Measurements from ENCODE around the gene FMO2. TPM values are rescaled to one million over a fixed set of nuclear protein-coding genes. Genes with fewer than 3 reads are reported as not detected.

Gene FMO2
- total RNA-seq, 1 donor, result 2.9 TPM

DNA sequence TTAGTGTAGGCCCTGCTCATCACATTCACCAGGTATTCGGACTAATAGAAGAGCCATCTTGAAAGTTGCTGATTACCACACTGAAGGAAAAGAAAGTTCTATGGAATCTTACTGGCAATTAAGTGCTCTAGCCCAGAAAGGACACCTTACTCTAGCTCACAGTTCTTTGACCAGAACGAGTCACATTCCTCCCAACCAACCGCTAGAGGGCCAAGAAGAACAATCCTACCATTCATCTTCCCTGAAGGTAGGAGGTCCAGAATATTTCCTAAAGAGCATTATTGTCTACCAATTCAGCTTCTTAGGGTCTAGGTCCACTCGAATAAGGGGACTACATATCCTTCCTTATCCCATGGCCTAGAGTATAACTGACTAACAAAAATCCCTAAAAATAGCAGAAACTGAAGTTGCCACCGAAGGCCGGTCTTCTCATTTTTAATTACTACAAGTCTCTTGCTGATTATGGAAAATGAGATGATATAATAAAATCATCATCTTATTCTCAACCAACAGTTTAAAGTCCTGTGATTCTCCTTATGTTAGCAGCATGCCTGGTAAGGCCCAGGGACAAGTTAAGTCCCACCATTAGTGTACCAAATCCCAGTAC is 60.5 kb downstream of the FMO2 start:
- no peaks in the 10 kb centered on the region for H3K4me1 ChIP-seq (ENCODE audit: insufficient read depth, low read length)
- TF ChIP-seq, protein P1, sequence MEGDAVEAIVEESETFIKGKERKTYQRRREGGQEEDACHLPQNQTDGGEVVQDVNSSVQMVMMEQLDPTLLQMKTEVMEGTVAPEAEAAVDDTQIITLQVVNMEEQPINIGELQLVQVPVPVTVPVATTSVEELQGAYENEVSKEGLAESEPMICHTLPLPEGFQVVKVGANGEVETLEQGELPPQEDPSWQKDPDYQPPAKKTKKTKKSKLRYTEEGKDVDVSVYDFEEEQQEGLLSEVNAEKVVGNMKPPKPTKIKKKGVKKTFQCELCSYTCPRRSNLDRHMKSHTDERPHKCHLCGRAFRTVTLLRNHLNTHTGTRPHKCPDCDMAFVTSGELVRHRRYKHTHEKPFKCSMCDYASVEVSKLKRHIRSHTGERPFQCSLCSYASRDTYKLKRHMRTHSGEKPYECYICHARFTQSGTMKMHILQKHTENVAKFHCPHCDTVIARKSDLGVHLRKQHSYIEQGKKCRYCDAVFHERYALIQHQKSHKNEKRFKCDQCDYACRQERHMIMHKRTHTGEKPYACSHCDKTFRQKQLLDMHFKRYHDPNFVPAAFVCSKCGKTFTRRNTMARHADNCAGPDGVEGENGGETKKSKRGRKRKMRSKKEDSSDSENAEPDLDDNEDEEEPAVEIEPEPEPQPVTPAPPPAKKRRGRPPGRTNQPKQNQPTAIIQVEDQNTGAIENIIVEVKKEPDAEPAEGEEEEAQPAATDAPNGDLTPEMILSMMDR (IDR thresholded peaks at IDR 0.05; ENCODE audit: extremely low read depth, low read depth, low read length), result peak; percentile 81
- DNase-seq (ENCODE audit: insufficient read length, low spot score, missing footprints), result no peak
- H3K4me3 ChIP-seq (ENCODE audit: insufficient read depth, low read length), result no peak overlapping the region
- H4K20me1 ChIP-seq (ENCODE audit: insufficient read depth, low read length), result no peaks in the 10 kb centered on the region
- no peak overlapping the region for H3K4me2 ChIP-seq (ENCODE audit: insufficient read depth, low read length)
- no peaks in the 10 kb centered on the region for H3K36me3 ChIP-seq (ENCODE audit: insufficient read depth, low read length)
- H3K9me3 ChIP-seq (ENCODE audit: low read depth, low read length), result no peaks in the 10 kb centered on the region
- H3K79me2 ChIP-seq (ENCODE audit: insufficient read depth, low read length), result no peaks in the 10 kb centered on the region
- H2AFZ ChIP-seq (ENCODE audit: low read length), result no peak overlapping the region
- no peaks in the 10 kb centered on the region for H3K27me3 ChIP-seq (ENCODE audit: insufficient read depth, low read length)
- H3K27ac ChIP-seq (ENCODE audit: low read depth, low read length), result no peak overlapping the region

DNA sequence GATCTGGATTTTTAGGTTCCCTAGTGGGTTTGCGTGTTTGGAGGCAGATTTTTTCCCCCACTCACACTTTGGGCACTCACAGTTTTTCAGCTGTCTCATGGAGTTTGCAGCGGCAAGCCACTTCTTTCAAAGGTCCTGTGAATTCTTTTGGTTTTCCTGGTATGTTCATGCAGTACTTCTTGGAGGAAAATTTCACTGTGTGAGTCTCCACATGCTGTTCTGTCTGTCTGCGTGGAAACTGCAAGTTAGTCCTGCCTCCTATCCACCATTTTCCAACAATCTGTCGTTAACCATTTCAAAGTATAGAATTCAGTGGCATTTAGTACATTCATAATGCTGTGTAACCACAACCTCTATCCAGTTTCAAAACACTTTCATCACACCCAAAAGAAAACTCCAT is 62.4 kb downstream of the FMO2 start:
- DNase-seq (ENCODE audit: insufficient read length, low spot score, missing footprints), result no peak
- H3K4me3 ChIP-seq (ENCODE audit: insufficient read depth, low read length), result no peak overlapping the region
- no peaks in the 10 kb centered on the region for H3K79me2 ChIP-seq (ENCODE audit: insufficient read depth, low read length)
- H4K20me1 ChIP-seq (ENCODE audit: insufficient read depth, low read length), result no peaks in the 10 kb centered on the region
- no peaks in the 10 kb centered on the region for H3K9me3 ChIP-seq (ENCODE audit: low read depth, low read length)
- no peaks in the 10 kb centered on the region for H3K4me1 ChIP-seq (ENCODE audit: insufficient read depth, low read length)
- H3K4me2 ChIP-seq (ENCODE audit: insufficient read depth, low read length), result no peak overlapping the region
- H2AFZ ChIP-seq (ENCODE audit: low read length), result no peak overlapping the region
- H3K27me3 ChIP-seq (ENCODE audit: insufficient read depth, low read length), result no peaks in the 10 kb centered on the region
- H3K36me3 ChIP-seq (ENCODE audit: insufficient read depth, low read length), result no peaks in the 10 kb centered on the region
- TF ChIP-seq, protein P1 (IDR thresholded peaks at IDR 0.05; ENCODE audit: extremely low read depth, low read depth, low read length), result no peak
- H3K27ac ChIP-seq (ENCODE audit: low read depth, low read length), result no peak overlapping the region

DNA sequence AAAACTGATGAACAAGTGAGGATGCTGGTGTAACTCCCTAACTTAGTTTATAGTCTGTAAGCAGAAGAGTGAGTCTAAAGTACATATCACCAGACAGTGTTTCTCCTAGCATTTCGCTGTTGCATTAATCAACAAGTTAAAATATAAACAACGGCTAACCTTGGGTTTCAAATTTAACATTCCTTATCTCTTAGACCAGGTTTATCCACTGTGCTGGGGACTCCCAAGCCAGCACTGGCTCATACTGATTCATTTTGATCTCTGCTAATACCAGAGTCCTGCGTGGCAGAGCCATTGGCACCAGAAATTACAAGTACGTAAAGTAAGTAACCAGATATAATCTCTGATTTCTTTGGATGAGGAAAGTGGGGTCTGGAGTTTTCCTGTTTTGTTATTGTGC is 63.2 kb downstream of the FMO2 start, which contains the start of gene FMO1:
FMO1 (plus strand) TSS at position 193 of the 400 bp plus-strand sequence. CDS start 9,594 bp downstream, outside the sequence.
- Histone ChIP-seq H3K27ac (ENCODE audit: low read depth, low read length) (no peak within 1 kb of the TSS), H3K4me1 (ENCODE audit: insufficient read depth, low read length) (no peaks in the 10 kb centered on the region), H3K9me3 (ENCODE audit: low read depth, low read length) (no peaks in the 10 kb centered on the region), H4K20me1 (ENCODE audit: insufficient read depth, low read length) (no peaks in the 10 kb centered on the region), H3K27me3 (ENCODE audit: insufficient read depth, low read length) (no peaks in the 10 kb centered on the region), H3K4me3 (ENCODE audit: insufficient read depth, low read length) (no peak within 1 kb of the TSS), H3K79me2 (ENCODE audit: insufficient read depth, low read length) (no peaks in the 10 kb centered on the region), H2AFZ (ENCODE audit: low read length) (no peak within 1 kb of the TSS), H3K36me3 (ENCODE audit: insufficient read depth, low read length) (no peaks in the 10 kb centered on the region), H3K4me2 (ENCODE audit: insufficient read depth, low read length) (no peak within 1 kb of the TSS)
- TF ChIP-seq, protein P1 (IDR thresholded peaks at IDR 0.05; ENCODE audit: extremely low read depth, low read depth, low read length), result no peak
- DNase-seq (ENCODE audit: insufficient read length, low spot score, missing footprints), result no peak

DNA sequence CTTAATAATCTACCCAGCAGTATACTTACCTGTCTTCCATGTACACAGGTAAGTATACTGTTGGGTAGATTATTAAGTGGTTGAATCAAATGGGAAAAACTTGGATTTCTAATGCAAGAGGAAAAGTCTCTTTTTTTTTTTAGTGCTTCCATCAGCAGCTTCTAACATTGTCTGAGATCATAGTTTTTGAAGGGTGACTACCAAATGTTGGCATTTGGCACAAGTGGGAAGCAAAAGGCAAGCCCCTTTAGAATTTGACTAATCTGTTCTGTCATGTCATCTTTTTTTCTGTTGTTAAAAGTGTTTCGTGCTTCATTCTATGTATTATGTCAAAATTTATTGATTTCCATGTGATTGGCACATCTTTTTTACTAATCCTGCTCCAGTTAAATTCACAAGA is 63.7 kb downstream of the FMO2 start:
- no peak overlapping the region for H2AFZ ChIP-seq (ENCODE audit: low read length)
- no peak for DNase-seq (ENCODE audit: insufficient read length, low spot score, missing footprints)

More for the DNA sequence above, 63.7 kb downstream of the FMO2 start:
- TF ChIP-seq, protein P1 (IDR thresholded peaks at IDR 0.05; ENCODE audit: extremely low read depth, low read depth, low read length), result no peak
- Histone ChIP-seq H3K27ac (ENCODE audit: low read depth, low read length) (no peak overlapping the region), H4K20me1 (ENCODE audit: insufficient read depth, low read length) (no peaks in the 10 kb centered on the region), H3K36me3 (ENCODE audit: insufficient read depth, low read length) (no peaks in the 10 kb centered on the region), H3K4me1 (ENCODE audit: insufficient read depth, low read length) (no peaks in the 10 kb centered on the region), H3K4me3 (ENCODE audit: insufficient read depth, low read length) (no peak overlapping the region), H3K27me3 (ENCODE audit: insufficient read depth, low read length) (no peaks in the 10 kb centered on the region), H3K4me2 (ENCODE audit: insufficient read depth, low read length) (no peak overlapping the region), H3K79me2 (ENCODE audit: insufficient read depth, low read length) (no peaks in the 10 kb centered on the region), H3K9me3 (ENCODE audit: low read depth, low read length) (no peaks in the 10 kb centered on the region)

All from osteoblast (primary cell).